H1 (cell line): Measurements from ENCODE around the gene TAGLN2.

ENCODE experiments used
- ATF2 ChIP-seq: IDR thresholded peaks from 2 replicates; pipeline ENCODE4 v1.6.1; 2012; ENCODE audit warnings: low read length, inconsistent platforms
- CEBPB ChIP-seq: IDR thresholded peaks from 2 replicates; pipeline ENCODE4 v1.6.1; 2012; ENCODE audit warnings: low read depth, low read length
- CTCF ChIP-seq, 3 experiments: IDR thresholded peaks; 1 replicate in 2 of 3; 2 replicates in 1 of 3; pipeline versions ENCODE4 v1.5.1 to v1.6.1; 2011; ENCODE audit warnings: low read length in 3 of 3, mild to moderate bottlenecking in 3 of 3, inconsistent platforms in 2 of 3, low read depth in 1 of 3, moderate library complexity in 1 of 3; ENCODE audit not compliant: insufficient read depth in 1 of 3; ENCODE audit errors: control extremely low read depth in 1 of 3
- EP300 ChIP-seq, 2 experiments: IDR thresholded peaks; 1 replicate in 1 of 2; 2 replicates in 1 of 2; pipeline ENCODE4 v1.6.1; 2011 to 2012; ENCODE audit warnings: low read depth in 2 of 2, low read length in 2 of 2, mild to moderate bottlenecking in 2 of 2, borderline replicate concordance in 1 of 2, inconsistent platforms in 1 of 2, moderate library complexity in 1 of 2
- EZH2 ChIP-seq: fragments of 200-600 bp; sonication (generic); IDR thresholded peaks from 2 replicates; pipeline ENCODE4 v1.7.1; 2012; ENCODE audit warnings: low read depth, mild to moderate bottlenecking, moderate library complexity, low read length, inconsistent platforms; ENCODE audit not compliant: severe bottlenecking
- POLR2A ChIP-seq, 2 experiments: IDR thresholded peaks; 1 replicate in 1 of 2; 2 replicates in 1 of 2; pipeline ENCODE4 v1.6.1; 2011; ENCODE audit warnings: low read depth in 2 of 2, low read length in 2 of 2, mild to moderate bottlenecking in 2 of 2; ENCODE audit errors: control extremely low read depth in 1 of 2
- POLR2AphosphoS5 ChIP-seq: IDR thresholded peaks from 2 replicates; pipeline ENCODE4 v1.6.1; 2011; ENCODE audit warnings: low read depth, low read length
- SP1 ChIP-seq: IDR thresholded peaks from 2 replicates; pipeline ENCODE4 v1.6.1; 2011; ENCODE audit warnings: low read depth, low read length
- SP2 ChIP-seq: IDR thresholded peaks from 2 replicates; pipeline ENCODE4 v1.6.1; 2012; ENCODE audit warnings: mild to moderate bottlenecking, low read length, inconsistent platforms

- no peak for TF ChIP-seq SP2
- TF ChIP-seq EZH2 = no peak
- no peak for TF ChIP-seq POLR2AphosphoS5
- no peak for TF ChIP-seq CEBPB
- no peak for TF ChIP-seq SP1
- no peak for TF ChIP-seq CTCF (IDR thresholded peaks at IDR 0.05; ENCODE audit: control extremely low read depth in 1 of 3, insufficient read depth in 1 of 3, low read depth in 1 of 3, low read length in 3 of 3)
- TF ChIP-seq POLR2A (IDR thresholded peaks at IDR 0.05; ENCODE audit: control extremely low read depth in 1 of 2, low read depth in 2 of 2, low read length in 2 of 2) = no peak
- no peak for TF ChIP-seq EP300 (IDR thresholded peaks at IDR 0.05; ENCODE audit: borderline replicate concordance in 1 of 2, low read depth in 2 of 2, low read length in 2 of 2)
- TF ChIP-seq ATF2 = no peak
Observed at GRCh38 chr1:159895286-159895685, 30.0 kb downstream of the TAGLN2 start.
